Astrocyte of the cerebellum (primary cell): ENCODE measurements around the gene UGT1A9.

Experiments
- DNase-seq: peaks from one replicate; pipeline ENCODE4 v3.0.0-alpha.2; 2011; ENCODE audit warnings: low read depth
- H3K4me3 ChIP-seq: 2 replicates; pipeline ENCODE4 v1.5.1; 2011; ENCODE audit warnings: mild to moderate bottlenecking, low read depth, low read length, moderate library complexity
- in situ Hi-C: cut with HindIII; loops from 2 replicates; pipeline ENCODE4 v1.10.0; 2017; ENCODE audit warnings: low sequenced_read_pairs
- TF ChIP-seq, protein P1 (sequence below): IDR thresholded peaks from 2 replicates; pipeline ENCODE4 v1.5.1; 2012; ENCODE audit warnings: low read length, low read depth, moderate library complexity, mild to moderate bottlenecking; ENCODE audit errors: missing control alignments

The UGT1A9 gene

GRCh38 chr2:233775414-233775813 lies 103.7 kb downstream of the UGT1A9 start:
- TF ChIP-seq, protein P1, sequence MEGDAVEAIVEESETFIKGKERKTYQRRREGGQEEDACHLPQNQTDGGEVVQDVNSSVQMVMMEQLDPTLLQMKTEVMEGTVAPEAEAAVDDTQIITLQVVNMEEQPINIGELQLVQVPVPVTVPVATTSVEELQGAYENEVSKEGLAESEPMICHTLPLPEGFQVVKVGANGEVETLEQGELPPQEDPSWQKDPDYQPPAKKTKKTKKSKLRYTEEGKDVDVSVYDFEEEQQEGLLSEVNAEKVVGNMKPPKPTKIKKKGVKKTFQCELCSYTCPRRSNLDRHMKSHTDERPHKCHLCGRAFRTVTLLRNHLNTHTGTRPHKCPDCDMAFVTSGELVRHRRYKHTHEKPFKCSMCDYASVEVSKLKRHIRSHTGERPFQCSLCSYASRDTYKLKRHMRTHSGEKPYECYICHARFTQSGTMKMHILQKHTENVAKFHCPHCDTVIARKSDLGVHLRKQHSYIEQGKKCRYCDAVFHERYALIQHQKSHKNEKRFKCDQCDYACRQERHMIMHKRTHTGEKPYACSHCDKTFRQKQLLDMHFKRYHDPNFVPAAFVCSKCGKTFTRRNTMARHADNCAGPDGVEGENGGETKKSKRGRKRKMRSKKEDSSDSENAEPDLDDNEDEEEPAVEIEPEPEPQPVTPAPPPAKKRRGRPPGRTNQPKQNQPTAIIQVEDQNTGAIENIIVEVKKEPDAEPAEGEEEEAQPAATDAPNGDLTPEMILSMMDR, result no peak
- no peak for DNase-seq
- no peak overlapping the region for H3K4me3 ChIP-seq
- in situ Hi-C loops, result no loop called here

DNA sequence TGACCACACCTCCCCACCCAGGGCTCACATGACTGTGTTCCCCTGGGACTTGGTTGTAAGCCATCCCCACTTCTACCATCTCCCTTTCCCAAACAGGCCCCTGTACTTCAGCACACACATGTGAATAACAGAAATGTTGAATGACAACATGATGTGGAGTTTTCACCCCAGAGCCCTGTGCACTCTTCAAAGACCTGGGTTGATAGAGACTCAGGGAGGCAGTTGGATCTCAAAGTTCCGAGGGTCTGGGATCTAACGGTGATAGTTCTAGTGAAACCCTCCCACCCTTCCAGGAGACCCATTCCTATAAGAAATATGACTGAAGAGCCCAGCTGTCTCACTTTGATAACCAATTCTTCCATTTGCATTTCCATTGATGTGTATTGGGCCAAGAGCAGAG lies 106.3 kb downstream of the UGT1A9 start, which contains the start of gene MROH2A:
MROH2A (plus strand) TSS at position 301 of the 400 bp plus-strand sequence. CDS start 1,029 bp downstream, outside the sequence.
- in situ Hi-C loops, result no loop called here
- TF ChIP-seq, protein P1, result no peak

DNA sequence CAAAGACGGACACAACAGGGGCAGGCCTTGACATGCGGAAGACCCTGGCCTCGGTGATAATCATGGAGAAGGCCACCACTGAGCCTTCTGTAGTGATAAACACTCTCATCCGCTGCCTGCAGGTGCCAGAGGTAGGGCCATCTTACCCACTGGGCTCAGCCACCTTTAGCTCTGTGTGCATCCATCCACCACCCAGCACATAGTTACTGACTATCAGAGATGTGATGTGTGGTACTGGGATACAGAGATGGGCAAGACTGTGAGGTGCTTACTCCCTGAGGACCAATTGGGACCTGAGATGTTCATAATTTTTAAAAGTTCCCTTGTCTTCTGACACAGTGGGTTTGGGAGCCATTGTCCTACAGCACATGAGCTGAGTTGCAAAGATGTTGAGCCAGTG lies 108.0 kb downstream of the UGT1A9 start:
- H3K4me3 ChIP-seq, result no peak overlapping the region
- no peak for DNase-seq
- in situ Hi-C loops, result no loop called here
- TF ChIP-seq, protein P1, result no peak

More for the DNA sequence above, 106.3 kb downstream of the UGT1A9 start, which contains the start of gene MROH2A:
- H3K4me3 ChIP-seq, result no peak within 1 kb of the TSS
- DNase-seq, result no peak

DNA sequence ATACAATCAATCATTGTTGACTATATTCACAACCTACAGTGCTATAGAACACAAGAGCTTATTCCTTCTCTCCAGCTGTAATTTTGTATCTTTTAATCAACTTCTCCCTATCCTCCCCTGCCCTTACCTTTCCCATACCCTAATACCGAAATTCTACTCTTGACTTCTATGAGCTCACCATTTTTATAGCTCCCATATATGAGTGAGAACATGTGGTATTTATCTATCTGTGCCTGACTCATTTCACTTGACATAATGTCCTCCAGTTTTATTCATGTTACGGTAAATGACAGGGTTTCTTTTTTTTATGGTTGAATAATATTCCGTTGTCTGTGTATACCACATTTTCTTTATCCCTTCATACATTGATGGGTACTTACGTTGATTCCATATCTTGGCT lies 109.1 kb downstream of the UGT1A9 start:
- DNase-seq, result no peak
- in situ Hi-C loops, result no loop called here
- no peak overlapping the region for H3K4me3 ChIP-seq
- TF ChIP-seq, protein P1, result no peak

DNA sequence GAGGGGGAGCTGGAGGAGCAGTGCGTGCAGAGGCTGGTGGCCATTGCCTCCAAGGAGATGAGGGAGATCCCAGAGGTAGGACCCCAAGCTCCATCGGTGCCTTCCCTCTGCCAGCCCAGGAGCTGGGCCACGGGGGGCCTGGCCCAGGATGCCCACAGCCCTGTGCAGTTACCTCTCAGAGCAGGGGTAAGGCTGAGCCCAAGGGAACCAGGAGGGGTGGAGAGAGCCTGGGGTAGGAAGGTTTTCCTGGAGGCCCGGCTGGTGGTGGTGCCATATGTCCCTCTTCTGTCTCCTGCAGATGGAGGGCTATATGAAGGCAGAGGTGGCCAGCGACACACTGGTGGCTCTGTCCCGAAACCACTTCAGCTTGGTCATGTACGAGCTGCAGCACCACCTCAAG lies 117.9 kb downstream of the UGT1A9 start:
- no peak for DNase-seq
- TF ChIP-seq, protein P1, result no peak
- in situ Hi-C loops, result no loop called here
- no peak overlapping the region for H3K4me3 ChIP-seq

DNA sequence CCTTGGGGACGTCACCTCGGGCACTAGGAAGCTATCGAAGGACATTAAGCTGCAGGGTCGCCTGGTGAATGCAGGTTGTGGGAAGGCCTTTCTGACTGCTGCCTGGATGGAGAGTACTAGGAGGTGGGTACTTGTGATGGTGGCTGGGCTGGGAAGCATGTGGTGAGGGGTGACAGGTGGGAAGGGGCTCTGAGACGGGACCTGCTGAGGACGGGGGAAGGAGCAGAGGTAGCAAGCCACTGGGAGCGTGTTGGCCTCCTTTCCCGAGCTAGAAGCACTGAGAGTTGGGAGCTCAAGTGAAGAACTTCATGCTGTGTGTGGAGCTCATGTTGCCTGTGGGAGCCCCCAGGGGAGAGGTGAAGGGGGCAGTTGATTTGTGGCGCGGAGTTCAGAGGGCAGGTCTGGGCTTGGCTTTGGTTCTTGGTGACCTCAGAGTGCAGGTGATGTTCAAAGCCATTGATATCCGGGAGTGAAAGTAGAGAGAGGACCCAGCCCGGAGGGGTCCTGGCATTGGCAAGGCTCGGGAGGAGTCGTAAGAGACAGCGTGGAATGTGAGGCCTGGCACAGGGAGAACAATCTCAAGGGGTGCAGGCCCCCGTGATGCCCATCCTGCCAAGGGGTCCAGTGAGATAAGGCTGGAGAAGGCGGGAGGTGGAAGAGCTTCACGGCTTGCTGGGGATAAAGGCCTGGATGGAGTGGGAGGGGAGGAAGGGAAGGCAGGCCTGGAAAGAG lies 119.6 kb downstream of the UGT1A9 start:
- in situ Hi-C loops, result no loop called here

More for the DNA sequence above, 119.6 kb downstream of the UGT1A9 start:
- no peak overlapping the region for H3K4me3 ChIP-seq
- TF ChIP-seq, protein P1, result no peak
- DNase-seq, result no peak
